Measurements from ENCODE around the gene CD2.

Gene CD2

GRCh38 chr1:116711263-116711840, 42.9 kb upstream of the CD2 start:
- TF ChIP-seq CTCF (IDR thresholded peaks at IDR 0.05; ENCODE audit: insufficient read depth, missing control alignments), result no peak
- DNase-seq (ENCODE audit: insufficient read length, low spot score) (no peak), FAIRE-seq (no peak)

- FAIRE-seq, result no peak
- DNase-seq (ENCODE audit: insufficient read length, low spot score), result no peak
- no peak for TF ChIP-seq CTCF (IDR thresholded peaks at IDR 0.05; ENCODE audit: insufficient read depth, missing control alignments)
Measured at GRCh38 chr1:116712510-116712909, 41.7 kb upstream of the CD2 start.

DNA sequence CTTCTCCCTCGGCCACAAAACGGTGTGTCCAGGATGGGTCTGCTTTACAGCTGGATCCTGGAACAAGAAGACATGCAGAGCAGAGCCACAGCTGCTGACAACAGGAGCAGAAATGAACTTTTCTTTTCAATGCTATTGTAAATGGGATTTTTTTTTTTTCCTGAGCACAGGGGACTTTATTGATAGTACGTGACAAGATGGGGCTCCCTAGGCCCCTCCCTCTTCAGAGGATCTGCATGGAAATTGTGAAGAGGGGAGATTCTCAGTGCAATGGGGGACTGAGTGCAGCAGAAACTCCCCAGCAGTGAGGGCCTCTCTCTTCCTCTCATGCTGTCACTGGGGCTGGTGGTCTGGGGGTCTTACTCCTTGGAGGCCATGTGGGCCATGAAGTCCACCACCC, 40.8 kb upstream of the CD2 start:
- FAIRE-seq (no peak), DNase-seq (ENCODE audit: insufficient read length, low spot score) (no peak)
- no peak for TF ChIP-seq CTCF (IDR thresholded peaks at IDR 0.05; ENCODE audit: insufficient read depth, missing control alignments)

DNA sequence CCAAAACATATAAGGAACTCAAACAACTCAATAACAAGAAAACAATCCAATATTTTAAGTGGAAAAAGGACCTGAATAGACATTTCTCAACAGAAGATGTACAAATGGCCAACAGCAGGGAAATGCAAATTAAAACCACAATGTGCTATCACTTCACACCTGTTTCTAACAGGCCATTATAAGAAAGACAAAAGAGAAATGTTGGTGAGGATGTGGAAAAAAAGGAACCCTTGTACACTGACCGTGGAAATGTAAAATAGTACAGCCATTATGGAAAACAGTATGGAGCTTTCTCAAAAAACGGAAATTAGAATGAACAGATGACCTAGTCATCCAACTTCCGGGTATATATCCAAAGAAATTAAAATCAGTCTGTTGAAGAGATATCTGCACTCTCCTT, 37.8 kb upstream of the CD2 start:
- FAIRE-seq (no peak), DNase-seq (ENCODE audit: insufficient read length, low spot score) (no peak)
- no peak for TF ChIP-seq CTCF (IDR thresholded peaks at IDR 0.05; ENCODE audit: insufficient read depth, missing control alignments)

GRCh38 chr1:116717318-116717717, 36.9 kb upstream of the CD2 start:
- FAIRE-seq, result no peak
- DNase-seq (ENCODE audit: insufficient read length, low spot score), result no peak
- TF ChIP-seq CTCF (IDR thresholded peaks at IDR 0.05; ENCODE audit: insufficient read depth, missing control alignments), result no peak

GRCh38 chr1:116720364-116721038, 33.7 kb upstream of the CD2 start:
- TF ChIP-seq CTCF (IDR thresholded peaks at IDR 0.05; ENCODE audit: insufficient read depth, missing control alignments), result no peak
- FAIRE-seq, result no peak
- DNase-seq (ENCODE audit: insufficient read length, low spot score), result no peak

- TF ChIP-seq CTCF (IDR thresholded peaks at IDR 0.05; ENCODE audit: insufficient read depth, missing control alignments), result no peak
- DNase-seq (ENCODE audit: insufficient read length, low spot score) (no peak), FAIRE-seq (no peak)
Measured at GRCh38 chr1:116721039-116721405, 33.2 kb upstream of the CD2 start.
